ENCODE results near the gene CDC42BPA. TPM values are rescaled to one million over a fixed set of nuclear protein-coding genes. Genes with fewer than 3 reads are reported as not detected.

The CDC42BPA gene
- total RNA-seq, 1 experiment from 2014 or later, result 102 TPM

GRCh38 chr1:227038401-227038800 lies 279.9 kb downstream of the CDC42BPA start:
- ChIA-PET POLR2A (interaction anchor here (0.8 kb wide), 1 partner anchor 161 kb away, joined by 3 read pairs; no protein-coding TSS in a partner anchor), CTCF (no interaction called here)
- no peak overlapping the region for H3K27ac Mint-ChIP-seq (ENCODE audit: low read depth, unreplicated experiment)
- BruUV-seq (replicated peaks), result no TSS peak
- no peak for DNase-seq (ENCODE audit: unreplicated experiment)
- H3K4me3 Mint-ChIP-seq (ENCODE audit: unreplicated experiment), result no peak overlapping the region
- TF ChIP-seq, protein P1, sequence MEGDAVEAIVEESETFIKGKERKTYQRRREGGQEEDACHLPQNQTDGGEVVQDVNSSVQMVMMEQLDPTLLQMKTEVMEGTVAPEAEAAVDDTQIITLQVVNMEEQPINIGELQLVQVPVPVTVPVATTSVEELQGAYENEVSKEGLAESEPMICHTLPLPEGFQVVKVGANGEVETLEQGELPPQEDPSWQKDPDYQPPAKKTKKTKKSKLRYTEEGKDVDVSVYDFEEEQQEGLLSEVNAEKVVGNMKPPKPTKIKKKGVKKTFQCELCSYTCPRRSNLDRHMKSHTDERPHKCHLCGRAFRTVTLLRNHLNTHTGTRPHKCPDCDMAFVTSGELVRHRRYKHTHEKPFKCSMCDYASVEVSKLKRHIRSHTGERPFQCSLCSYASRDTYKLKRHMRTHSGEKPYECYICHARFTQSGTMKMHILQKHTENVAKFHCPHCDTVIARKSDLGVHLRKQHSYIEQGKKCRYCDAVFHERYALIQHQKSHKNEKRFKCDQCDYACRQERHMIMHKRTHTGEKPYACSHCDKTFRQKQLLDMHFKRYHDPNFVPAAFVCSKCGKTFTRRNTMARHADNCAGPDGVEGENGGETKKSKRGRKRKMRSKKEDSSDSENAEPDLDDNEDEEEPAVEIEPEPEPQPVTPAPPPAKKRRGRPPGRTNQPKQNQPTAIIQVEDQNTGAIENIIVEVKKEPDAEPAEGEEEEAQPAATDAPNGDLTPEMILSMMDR (IDR thresholded peaks at IDR 0.05; ENCODE audit: unreplicated experiment), result no peak
- peaks cover 7% of the 10 kb centered on the region for H3K9me3 Mint-ChIP-seq (ENCODE audit: unreplicated experiment)
- H3K27me3 Mint-ChIP-seq (ENCODE audit: insufficient read depth, unreplicated experiment), result no peaks in the 10 kb centered on the region
- intact Hi-C loops (cut with micrococcal nuclease), result no loop called here
- H3K4me1 Mint-ChIP-seq (ENCODE audit: insufficient read depth, unreplicated experiment), result no peaks in the 10 kb centered on the region
- H3K36me3 Mint-ChIP-seq (ENCODE audit: insufficient read depth, unreplicated experiment), result peaks cover 55% of the 10 kb centered on the region

GRCh38 chr1:227037121-227037520 lies 281.2 kb downstream of the CDC42BPA start:
- BruUV-seq (replicated peaks), result no TSS peak
- Mint-ChIP-seq H3K27ac (ENCODE audit: low read depth, unreplicated experiment) (no peak overlapping the region), H3K36me3 (ENCODE audit: insufficient read depth, unreplicated experiment) (peaks cover 59% of the 10 kb centered on the region), H3K4me1 (ENCODE audit: insufficient read depth, unreplicated experiment) (no peaks in the 10 kb centered on the region), H3K9me3 (ENCODE audit: unreplicated experiment) (peaks cover 7% of the 10 kb centered on the region), H3K27me3 (ENCODE audit: insufficient read depth, unreplicated experiment) (no peaks in the 10 kb centered on the region), H3K4me3 (ENCODE audit: unreplicated experiment) (no peak overlapping the region)
- CTCF ChIA-PET, result interaction anchor here (0.6 to 0.7 kb wide), 2 partner anchors 401 to 410 kb away, joined by 3 read pairs; no protein-coding TSS in a partner anchor
- DNase-seq (ENCODE audit: unreplicated experiment), result no peak
- POLR2A ChIA-PET, result interaction anchor here (1.2 kb wide), 1 partner anchor 19 kb away, joined by 3 read pairs; no protein-coding TSS in a partner anchor
- TF ChIP-seq, protein P1 (IDR thresholded peaks at IDR 0.05; ENCODE audit: unreplicated experiment), result no peak
- intact Hi-C loops (cut with micrococcal nuclease), result no loop called here

- intact Hi-C loops (cut with micrococcal nuclease), result no loop called here
- Mint-ChIP-seq H3K9me3 (ENCODE audit: unreplicated experiment) (peaks cover 7% of the 10 kb centered on the region), H3K27me3 (ENCODE audit: insufficient read depth, unreplicated experiment) (no peaks in the 10 kb centered on the region), H3K27ac (ENCODE audit: low read depth, unreplicated experiment) (no peak overlapping the region), H3K4me1 (ENCODE audit: insufficient read depth, unreplicated experiment) (no peaks in the 10 kb centered on the region), H3K36me3 (ENCODE audit: insufficient read depth, unreplicated experiment) (peaks cover 75% of the 10 kb centered on the region), H3K4me3 (ENCODE audit: unreplicated experiment) (no peak overlapping the region)
- TF ChIP-seq, protein P1 (IDR thresholded peaks at IDR 0.05; ENCODE audit: unreplicated experiment), result no peak
- BruUV-seq (replicated peaks), result no TSS peak
- POLR2A ChIA-PET, result interaction anchor here (1.5 kb wide), 1 partner anchor 95 kb away, joined by 4 read pairs; the partner anchor contains the start of gene COQ8A
- CTCF ChIA-PET, result interaction anchor here (0.6 to 1.4 kb wide), 3 partner anchors 23 to 402 kb away, joined by 3 to 4 read pairs (median 4); no protein-coding TSS in a partner anchor
- no peak for DNase-seq (ENCODE audit: unreplicated experiment)
These were observed 283.0 kb downstream of the CDC42BPA start for GRCh38 chr1:227035316-227035715.

DNA sequence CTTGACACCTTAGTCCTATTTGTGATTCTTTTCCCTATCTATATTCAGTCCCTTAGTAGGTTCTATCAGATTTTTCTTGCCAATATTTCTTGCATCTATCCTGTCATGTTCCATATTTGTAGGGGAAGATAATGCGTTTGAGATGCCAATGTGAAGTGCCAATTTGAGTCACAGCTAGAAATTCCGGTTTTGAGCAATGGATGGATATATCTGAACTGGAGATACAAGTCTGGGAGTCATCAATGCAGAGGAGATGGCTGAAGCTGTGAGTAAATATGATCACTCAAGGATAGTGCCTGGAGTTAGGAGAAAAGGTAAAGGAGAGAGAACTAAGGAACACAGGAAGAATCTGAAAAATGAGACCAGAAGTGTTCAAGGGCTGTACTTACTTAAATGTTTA lies 284.4 kb downstream of the CDC42BPA start:
- ChIA-PET CTCF (no interaction called here), POLR2A (interaction anchor here (1.0 kb wide), 1 partner anchor 21 kb away, joined by 3 read pairs; no protein-coding TSS in a partner anchor)
- Mint-ChIP-seq H3K27ac (ENCODE audit: low read depth, unreplicated experiment) (no peak overlapping the region), H3K4me1 (ENCODE audit: insufficient read depth, unreplicated experiment) (no peaks in the 10 kb centered on the region), H3K9me3 (ENCODE audit: unreplicated experiment) (peaks cover 7% of the 10 kb centered on the region), H3K4me3 (ENCODE audit: unreplicated experiment) (no peak overlapping the region), H3K27me3 (ENCODE audit: insufficient read depth, unreplicated experiment) (no peaks in the 10 kb centered on the region), H3K36me3 (ENCODE audit: insufficient read depth, unreplicated experiment) (peaks cover 78% of the 10 kb centered on the region)
- DNase-seq (ENCODE audit: unreplicated experiment), result no peak
- TF ChIP-seq, protein P1 (IDR thresholded peaks at IDR 0.05; ENCODE audit: unreplicated experiment), result no peak
- intact Hi-C loops (cut with micrococcal nuclease), result no loop called here
- no TSS peak for BruUV-seq (replicated peaks)
